HTR-8/SVneo (cell line): ENCODE data around the gene BRICD5.
"Not testable (repeated sequence)": the region's sequence is repeated elsewhere in the genome, so short reads cannot be mapped to it uniquely, and the experiment has no call there.

Source experiments
- DNase-seq: peaks from one replicate; pipeline ENCODE4 v3.0.0; 2011; ENCODE audit warnings: low spot score, mixed read lengths; ENCODE audit not compliant: insufficient read length
- FAIRE-seq: peaks from 2 replicates; lab custom pipeline; 2011; peaks lifted over from hg19 to GRCh38; lab: Jason Lieb, UNC

The BRICD5 gene

GRCh38 chr16:2204416-2205103 is 6.1 kb downstream of the BRICD5 start:
- DNase-seq (no peak), FAIRE-seq (no peak)

DNA sequence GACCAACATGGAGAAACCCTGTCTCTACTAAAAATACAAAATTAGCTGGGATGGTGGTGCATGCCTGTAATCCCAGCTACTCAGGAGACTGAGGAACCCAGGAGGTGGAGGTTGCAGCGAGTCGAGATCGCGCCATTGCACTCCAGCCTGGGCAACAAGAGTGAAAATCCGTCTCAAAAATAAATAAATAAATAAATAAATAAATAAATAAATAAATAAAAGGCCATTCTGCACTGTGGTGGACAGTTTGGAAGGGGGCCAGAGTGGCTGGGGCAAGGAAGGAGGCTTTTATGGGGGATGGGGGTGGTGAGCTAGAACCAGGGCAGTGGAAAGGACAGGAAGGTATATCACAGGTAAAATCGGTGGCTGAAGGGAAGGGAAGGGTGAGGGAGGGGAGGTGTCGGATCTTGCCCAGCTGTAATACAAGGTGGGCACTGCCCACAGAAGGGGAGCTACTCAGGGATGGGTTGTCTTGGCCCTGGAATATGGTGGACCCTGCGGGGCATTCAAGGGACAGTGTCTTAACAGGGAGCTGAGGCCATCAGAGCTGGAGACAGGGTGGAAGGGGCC is 7.5 kb downstream of the BRICD5 start:
- not testable (repeated sequence) for DNase-seq, FAIRE-seq

DNA sequence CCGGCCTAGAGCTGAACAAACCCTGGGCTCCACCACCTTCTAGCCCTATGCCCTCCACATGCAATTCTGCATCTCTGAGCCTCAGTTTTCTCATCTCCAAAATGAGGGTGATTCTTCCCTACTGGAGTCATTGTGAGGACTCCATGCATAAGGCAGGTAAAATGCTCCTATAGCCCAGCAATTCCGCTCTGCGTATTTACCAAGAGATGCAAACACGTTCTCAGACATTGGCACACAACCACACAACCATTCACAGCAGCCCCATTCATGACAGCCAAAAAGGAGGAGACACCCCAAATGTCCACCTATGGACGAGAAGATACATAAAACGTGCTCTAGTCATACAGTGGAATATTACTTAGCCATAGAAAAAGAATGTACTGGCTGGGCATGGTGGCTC is 10.3 kb downstream of the BRICD5 start:
- DNase-seq (no peak), FAIRE-seq (no peak)

DNA sequence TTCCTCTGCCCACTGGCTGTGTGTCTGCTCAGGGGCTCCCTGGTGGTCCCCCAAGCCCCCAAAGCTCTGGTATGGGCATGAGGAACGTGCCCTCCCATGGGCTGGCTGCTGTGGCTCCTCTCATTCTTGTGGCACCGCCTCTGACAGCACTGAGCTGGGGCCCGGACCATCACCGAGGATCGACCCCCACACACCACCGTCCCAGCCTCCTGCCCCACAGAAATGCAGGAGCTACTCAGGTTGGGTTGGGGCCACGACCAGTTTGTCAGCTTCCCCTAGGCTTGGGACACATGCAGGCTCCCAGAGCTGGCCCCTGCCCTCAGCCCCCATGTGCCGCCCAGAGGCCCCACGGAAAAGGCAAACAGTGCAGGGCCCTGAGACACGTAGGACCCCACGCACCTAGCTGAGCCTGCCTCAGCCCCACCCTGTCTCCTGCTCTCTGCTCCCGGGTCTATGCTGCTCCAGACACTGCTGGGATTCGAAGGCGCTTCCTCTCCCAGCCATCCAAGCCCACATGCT is 11.0 kb downstream of the BRICD5 start:
- no peak for FAIRE-seq
- no peak for DNase-seq

- FAIRE-seq: no peak
- no peak for DNase-seq
Measured at GRCh38 chr16:2199095-2199494, 11.6 kb downstream of the BRICD5 start.

GRCh38 chr16:2198283-2198682 is 12.4 kb downstream of the BRICD5 start:
- no peak for DNase-seq
- FAIRE-seq: no peak

DNA sequence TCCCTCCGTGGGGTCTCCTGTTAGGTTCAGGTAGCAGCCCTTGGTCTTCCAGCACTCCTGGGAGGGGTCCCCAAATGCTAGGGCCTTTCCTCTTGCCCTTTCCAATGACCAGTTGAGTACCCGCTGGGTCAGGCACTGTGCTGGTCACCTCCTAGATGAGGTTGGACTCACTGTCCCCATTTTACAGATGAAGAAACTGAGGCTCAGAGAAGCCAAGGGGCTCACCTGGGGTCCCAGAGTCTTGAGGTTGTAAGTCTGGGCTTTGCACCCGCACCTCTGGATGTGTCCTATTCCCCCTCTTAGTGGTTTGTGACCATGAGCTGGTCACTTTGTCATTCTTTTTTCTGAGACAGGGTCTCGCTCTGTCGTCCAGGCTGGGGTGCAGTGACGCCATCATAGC is 12.9 kb downstream of the BRICD5 start:
- DNase-seq: no peak

GRCh38 chr16:2196981-2197511 is 13.6 kb downstream of the BRICD5 start:
- FAIRE-seq (no peak), DNase-seq (no peak)

More for the DNA sequence above, 12.9 kb downstream of the BRICD5 start:
- no peak for FAIRE-seq

DNA sequence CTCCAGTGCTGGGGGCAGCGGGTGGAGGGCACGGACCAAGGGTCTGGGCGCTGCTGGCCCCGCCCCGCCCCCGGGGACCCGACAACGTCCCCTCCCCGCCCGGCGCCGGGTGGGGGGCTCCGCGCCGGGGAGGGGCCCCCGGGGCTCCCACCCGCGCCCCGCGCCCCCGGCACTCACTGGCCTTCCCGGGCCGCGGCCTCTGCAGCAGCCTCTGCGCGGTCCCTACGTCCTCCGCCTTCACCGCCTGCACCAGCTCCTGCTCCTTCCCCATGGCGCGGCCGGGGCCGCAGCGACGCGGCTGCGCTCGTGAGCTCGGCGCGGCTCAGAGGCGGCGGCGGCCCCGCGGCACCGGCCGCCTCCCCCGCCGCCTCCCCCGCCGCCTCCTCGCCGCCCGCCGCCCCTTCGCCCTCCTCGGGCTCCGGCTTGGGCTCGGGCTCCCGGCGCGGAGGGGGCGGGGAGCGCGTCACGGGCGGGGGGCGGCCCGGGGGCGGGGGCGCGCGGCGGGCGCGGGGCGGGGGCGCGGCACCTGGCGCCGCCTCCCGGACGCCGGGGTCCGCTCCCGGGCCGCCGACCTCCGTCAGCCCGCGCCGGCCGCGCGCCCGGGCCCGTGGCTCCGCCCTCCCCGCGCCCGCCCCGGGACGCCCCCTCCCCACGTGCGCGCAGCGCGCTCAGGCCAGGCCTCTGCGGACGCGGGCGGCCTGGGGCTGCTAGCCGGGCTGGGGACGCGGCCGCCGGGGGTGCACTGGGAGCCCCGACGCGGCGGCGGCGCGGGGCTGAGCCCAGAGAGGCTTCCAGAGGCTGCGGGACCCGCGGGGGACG is 14.3 kb downstream of the BRICD5 start, which contains the start of gene CASKIN1:
CASKIN1 (minus strand) TSS at position 444 of the 819 bp plus-strand sequence; CDS start at position 271, 173 bp downstream.
- FAIRE-seq (no peak), DNase-seq (no peak)

DNA sequence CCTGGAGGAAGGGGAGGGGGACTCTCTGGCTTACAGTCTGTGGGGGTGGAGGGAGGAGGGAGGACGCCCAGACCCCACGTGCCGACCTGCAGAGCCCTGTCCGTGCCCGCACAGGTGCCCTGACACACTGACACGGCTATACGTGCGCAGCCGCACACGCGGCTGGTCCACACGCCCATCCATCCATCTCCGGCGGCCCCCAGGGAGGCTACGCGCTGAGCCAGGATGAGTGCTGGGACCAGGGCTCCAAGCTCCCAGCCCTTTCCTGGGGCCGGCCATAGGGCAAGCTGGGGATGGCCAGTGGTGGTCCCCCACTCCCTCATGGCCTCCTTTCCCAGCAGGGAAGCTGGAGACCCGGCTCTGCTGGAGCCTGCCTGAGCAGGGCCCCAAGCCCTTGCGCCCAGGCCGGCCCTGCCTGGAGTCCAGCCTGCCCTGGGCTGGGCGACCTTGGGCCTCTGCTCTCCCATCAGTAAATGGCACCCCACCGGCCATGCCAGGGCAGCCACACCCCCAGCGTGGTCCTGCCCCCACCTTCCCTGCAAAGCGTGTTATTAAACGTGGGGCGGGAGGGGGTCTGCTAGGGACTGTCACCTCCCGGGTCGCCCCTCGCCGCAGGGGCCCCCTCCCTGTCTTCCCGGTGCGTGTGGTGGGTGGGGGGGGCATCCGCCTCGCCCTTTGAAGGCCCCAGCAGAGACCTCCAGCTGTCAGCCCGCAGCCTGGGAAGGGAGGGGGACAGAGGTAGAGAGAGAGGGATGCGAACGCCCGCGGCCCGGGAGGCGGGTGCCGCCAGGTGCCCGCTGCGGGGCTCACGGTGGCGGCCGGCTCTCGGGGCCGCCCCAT is 15.1 kb downstream of the BRICD5 start:
- FAIRE-seq (no peak), DNase-seq (no peak)

GRCh38 chr16:2194852-2195321 is 15.8 kb downstream of the BRICD5 start:
- FAIRE-seq (no peak), DNase-seq (peak; percentile 65)

DNA sequence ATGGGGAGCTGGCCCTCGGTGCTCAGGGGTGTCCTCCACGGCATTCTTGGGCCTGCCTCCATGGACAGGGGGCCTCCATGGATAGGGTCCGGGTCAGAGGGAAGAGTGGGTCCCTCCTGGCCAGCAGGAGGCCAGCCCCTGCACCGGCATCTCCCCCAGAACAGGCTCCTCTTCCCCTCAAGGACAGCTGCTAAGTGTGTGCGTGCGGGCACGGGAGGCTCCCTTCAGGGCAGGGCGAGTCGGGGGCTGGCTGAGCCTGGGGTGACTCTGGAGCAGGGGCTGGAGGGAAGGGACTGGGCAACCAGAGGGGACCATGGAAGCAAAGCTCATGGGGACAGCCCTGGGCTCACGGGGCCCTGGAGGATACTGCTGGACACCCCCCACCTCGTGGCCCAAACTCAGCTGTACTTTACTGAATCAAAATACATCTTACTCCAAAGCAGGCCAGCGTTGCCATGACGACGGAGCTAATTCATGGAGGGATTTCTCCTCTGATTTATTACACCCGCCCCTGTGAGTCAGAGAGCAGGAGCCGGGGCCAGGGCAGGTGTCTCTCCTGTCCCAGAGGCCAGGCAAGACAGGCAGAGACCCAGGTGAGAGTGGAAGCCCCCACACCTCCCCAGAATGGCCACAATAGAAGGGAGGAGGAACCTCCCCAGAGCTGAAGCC is 16.4 kb downstream of the BRICD5 start:
- DNase-seq: peak; percentile 45
- no peak for FAIRE-seq

DNA sequence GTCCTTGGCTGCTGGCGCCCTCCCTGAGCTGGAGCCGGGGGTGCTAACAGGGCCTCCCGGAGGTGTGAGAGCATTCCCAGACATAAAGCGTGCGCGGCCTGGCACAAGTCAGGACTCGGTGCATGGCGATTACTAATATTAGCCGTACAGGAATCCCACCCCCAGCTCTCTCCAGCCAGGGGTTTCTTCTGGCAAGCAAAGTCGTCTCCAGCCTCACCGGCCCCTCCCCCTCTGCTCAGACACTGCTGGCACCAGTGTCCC is 19.3 kb downstream of the BRICD5 start:
- DNase-seq: no peak
- FAIRE-seq: no peak

- no peak for FAIRE-seq
- DNase-seq: no peak
Measured at GRCh38 chr16:2190659-2191445, 19.8 kb downstream of the BRICD5 start.

DNA sequence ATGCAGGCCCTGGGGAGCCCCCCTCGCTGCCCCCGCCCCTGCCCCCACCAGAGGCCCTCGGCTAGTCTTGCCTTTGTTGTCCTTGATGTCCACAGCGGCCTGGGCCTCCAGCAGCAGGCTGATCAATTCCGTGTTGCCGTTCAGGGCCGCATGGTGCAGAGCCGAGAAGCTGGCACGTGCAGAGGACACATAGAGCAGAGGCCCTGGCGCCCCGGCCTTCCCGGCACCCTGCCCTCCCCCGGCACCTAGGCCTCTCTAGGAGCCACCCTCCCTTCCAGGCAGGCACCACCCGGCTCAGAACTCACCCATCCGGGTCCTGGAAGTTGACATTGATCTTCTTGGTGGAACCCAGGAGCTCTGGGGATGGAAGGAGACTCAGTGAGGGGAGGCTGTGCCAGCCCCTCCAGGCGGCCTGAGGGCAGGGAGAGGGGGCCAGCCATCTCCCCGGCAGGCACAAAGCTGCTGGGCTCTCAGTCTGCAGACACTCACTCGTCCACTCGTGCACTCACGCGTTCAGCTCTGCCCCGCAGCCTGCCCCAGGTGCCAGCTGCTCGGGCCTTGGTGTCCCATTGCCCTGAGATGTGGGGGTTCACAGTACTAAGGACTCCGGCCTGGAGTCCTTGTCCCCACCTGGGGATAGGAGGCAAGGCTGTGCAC is 20.5 kb downstream of the BRICD5 start:
- FAIRE-seq: no peak
- no peak for DNase-seq

DNA sequence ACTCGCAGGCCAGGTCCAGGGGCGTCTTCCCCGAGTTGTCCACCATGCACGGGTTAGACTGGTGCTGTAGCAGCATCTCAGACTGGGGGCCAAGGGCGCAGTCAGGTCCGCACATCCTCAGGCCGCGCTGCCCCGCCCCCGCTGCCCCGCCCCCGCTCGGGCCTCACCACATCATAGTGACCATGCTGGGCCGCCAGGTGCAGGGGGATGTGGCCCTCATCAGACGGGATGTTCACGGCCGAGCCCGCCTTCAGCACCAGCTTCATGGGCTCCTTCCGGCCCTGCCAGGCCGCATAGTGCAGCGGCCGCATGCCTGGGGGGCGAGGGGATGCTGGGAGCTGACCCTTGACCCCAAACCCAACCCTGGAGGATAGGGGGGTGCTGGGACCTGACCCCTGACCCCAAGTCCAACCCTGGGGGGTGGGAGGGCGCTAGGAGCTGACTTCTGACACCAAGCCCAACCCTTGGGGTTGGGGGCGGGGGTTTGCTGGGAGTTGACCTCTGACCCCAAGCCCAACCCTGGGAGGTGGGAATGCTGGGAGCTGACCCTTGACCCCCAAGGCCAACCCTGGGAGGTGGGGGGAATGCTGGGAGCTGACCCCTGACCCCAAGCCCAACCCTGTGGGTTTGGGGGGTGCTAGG is 21.3 kb downstream of the BRICD5 start:
- FAIRE-seq (no peak), DNase-seq (no peak)

DNA sequence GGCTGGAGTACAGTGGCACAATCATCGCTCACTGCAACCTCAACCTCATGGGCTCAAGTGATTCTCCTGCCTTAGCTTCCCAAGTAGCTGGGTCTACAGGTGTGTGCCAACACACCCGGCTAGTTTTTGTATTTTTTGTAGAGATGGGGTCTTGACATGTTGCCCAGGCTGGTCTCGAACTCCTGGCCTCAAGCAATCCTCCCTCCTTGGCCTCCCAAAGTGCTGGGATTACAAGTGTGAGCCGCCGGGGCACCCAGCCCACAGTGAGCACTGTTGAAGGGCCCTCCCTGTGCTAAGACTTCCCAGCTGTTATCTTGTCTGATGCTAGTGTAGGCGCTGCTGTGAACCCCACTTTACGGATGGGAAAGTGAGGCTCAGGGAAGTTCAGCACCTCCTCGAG is 22.3 kb downstream of the BRICD5 start:
- FAIRE-seq: no peak
- DNase-seq: no peak

- FAIRE-seq (no peak), DNase-seq (no peak)
Measured at GRCh38 chr16:2187212-2187611, 23.5 kb downstream of the BRICD5 start.
